Measurements from ENCODE around the gene CREB3L1.
A peak's percentile ranks its signal among the peaks of the same experiment; 100 is the strongest.

The CREB3L1 gene

GRCh38 chr11:46346886-46347636 is 69.6 kb downstream of the CREB3L1 start, which contains the start of gene DGKZ:
Gene DGKZ (plus strand): TSS chr11:46347463. CDS start chr11:46347660, 197 bp downstream.
- ATAC-seq, result peak; percentile 73 to 74

- no peak for ATAC-seq
Measured at GRCh38 chr11:46347637-46348311, 70.3 kb downstream of the CREB3L1 start.

- ATAC-seq, result peak in 1 of 2 donors; percentile 8
Measured at GRCh38 chr11:46348566-46349401, 71.3 kb downstream of the CREB3L1 start.

- ATAC-seq, result no peak
Measured at GRCh38 chr11:46350695-46351094, 73.2 kb downstream of the CREB3L1 start.

GRCh38 chr11:46351148-46351547 is 73.7 kb downstream of the CREB3L1 start:
- ATAC-seq, result no peak

- no peak for ATAC-seq
Measured at GRCh38 chr11:46351606-46352005, 74.1 kb downstream of the CREB3L1 start.

GRCh38 chr11:46352063-46352841 is 74.8 kb downstream of the CREB3L1 start:
- peak; percentile 45 to 52 for ATAC-seq

- ATAC-seq, result peak; percentile 15 to 37
Measured at GRCh38 chr11:46353698-46354097, 76.2 kb downstream of the CREB3L1 start.

- no peak for ATAC-seq
Measured at GRCh38 chr11:46356924-46357482, 79.5 kb downstream of the CREB3L1 start.

GRCh38 chr11:46357483-46357936 is 80.0 kb downstream of the CREB3L1 start:
- ATAC-seq, result no peak

- ATAC-seq, result no peak
Measured at GRCh38 chr11:46359953-46360352, 82.5 kb downstream of the CREB3L1 start.

GRCh38 chr11:46360878-46361277 is 83.4 kb downstream of the CREB3L1 start:
- peak in 1 of 2 donors; percentile 40 for ATAC-seq

GRCh38 chr11:46361283-46362155 is 84.1 kb downstream of the CREB3L1 start:
- peak; percentile 91 to 93 for ATAC-seq

- no peak for ATAC-seq
Measured at GRCh38 chr11:46362156-46363030, 84.9 kb downstream of the CREB3L1 start.

- ATAC-seq, result no peak
Measured at GRCh38 chr11:46363031-46363407, 85.6 kb downstream of the CREB3L1 start.

- no peak for ATAC-seq
Measured at GRCh38 chr11:46363455-46364005, 86.1 kb downstream of the CREB3L1 start.

GRCh38 chr11:46364056-46364455 is 86.6 kb downstream of the CREB3L1 start:
- no peak for ATAC-seq

- ATAC-seq, result no peak
Measured at GRCh38 chr11:46364791-46365190, 87.3 kb downstream of the CREB3L1 start.

- ATAC-seq, result no peak
Measured at GRCh38 chr11:46366260-46366659, 88.8 kb downstream of the CREB3L1 start.
